GM21825 (cell line): ENCODE data around the gene GOLGA8T.
"Not testable (repeated sequence)": the region's sequence is repeated elsewhere in the genome, so short reads cannot be mapped to it uniquely, and the experiment has no call there.

Source experiments
- ATAC-seq: cut with Tn5 transposase; IDR thresholded peaks from one replicate; pipeline ENCODE4 v1.9.1; 2021; ENCODE audit warnings: mild to moderate bottlenecking, moderate library complexity; ENCODE audit not compliant: unreplicated experiment

GOLGA8T gene

DNA sequence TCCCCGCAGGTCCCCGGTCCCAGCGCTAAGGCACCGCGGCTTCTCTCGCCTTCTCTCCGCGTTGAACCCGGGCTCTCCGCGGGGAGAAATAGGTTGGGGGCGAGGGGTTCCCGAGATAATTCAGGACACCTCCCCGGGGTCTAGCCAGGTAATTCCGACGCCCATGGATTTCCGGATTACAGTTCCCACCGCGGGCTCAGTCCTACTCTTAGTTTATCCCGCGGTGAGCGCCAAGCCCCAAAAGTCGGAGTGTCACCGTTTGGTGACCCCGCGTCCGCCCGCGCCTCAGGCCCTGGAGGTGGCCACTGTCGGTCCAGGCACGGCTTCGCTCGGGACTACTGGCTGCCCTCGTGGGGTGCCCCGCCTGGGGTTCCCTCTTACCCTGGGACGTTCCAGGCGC, 56.8 kb downstream of the GOLGA8T start:
- ATAC-seq = not testable (repeated sequence)

GRCh38 chr15:30192119-30192745, 57.4 kb downstream of the GOLGA8T start:
- not testable (repeated sequence) for ATAC-seq

DNA sequence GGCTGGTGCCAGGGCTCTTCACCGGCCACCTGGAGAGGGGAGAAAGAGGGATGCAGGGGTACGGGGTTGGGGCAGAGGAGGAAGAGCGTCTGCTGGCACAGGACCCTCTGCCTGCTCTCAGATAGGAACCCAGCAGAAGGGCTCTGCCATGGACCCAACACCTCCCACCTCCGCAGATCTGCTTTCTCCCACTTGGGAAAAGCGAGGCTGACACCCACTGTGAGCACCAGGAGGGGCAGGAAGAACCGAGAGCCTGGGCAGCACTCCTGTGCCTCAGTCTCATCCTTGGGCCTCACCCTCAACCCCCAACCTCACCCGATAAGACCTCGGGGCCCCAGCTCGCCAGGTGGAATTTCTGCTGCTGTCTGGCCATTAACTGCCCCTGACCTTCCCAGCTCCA, 58.0 kb downstream of the GOLGA8T start:
- ATAC-seq = not testable (repeated sequence)
